HG03342 (cell line): ENCODE measurements around the gene ZNF70.
"Not testable (repeated sequence)": the region's sequence is repeated elsewhere in the genome, so short reads cannot be mapped to it uniquely, and the experiment has no call there.

ENCODE experiments used
- ATAC-seq: cut with Tn5 transposase; IDR thresholded peaks from one replicate; pipeline ENCODE4 v1.9.1; 2021; ENCODE audit warnings: mild to moderate bottlenecking, moderate library complexity; ENCODE audit not compliant: unreplicated experiment

ZNF70 gene

DNA sequence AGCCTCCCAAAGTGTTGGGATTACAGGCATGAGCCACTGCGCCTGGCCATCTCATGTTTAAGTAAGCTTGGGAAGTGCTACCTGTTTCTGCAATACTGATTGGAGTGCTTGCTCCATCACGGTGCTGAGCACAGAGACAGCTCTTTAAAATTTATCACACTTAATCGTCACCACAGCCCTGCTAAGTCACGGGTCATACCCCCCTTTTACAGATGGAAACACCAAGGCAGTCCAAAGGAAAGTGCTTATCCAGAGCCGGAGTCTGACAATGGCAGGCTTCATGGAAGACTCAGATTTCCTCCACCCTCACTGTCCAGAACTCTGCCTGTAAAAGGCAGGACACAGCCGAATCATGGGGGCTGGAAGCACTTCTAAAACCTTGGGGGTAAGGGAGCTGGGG, 9.1 kb upstream of the ZNF70 start:
- ATAC-seq, result no peak

GRCh38 chr22:23759566-23759965, 8.7 kb upstream of the ZNF70 start:
- ATAC-seq, result no peak

DNA sequence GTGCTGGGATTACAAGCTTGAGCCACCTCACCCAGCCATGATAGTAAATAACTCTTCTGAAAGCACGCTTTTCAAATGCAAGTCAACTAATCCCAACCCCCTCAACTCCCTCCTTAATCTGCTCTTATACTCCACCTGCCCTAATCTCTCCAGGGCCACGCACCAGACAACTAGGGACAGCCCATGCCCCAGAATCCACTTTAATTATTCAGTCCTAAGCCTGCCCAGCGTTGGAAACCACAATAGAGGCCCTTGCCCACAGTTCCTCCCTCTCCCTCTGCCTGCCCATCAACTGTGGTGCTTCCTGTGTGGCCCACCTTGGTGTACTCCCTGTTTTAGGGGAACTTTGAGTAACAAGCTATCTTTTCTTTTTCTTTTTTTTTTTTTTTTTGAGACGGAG, 6.0 kb upstream of the ZNF70 start:
- ATAC-seq, result no peak

GRCh38 chr22:23755711-23756110, 4.8 kb upstream of the ZNF70 start:
- no peak for ATAC-seq

GRCh38 chr22:23754980-23755636, 4.2 kb upstream of the ZNF70 start:
- ATAC-seq, result no peak

GRCh38 chr22:23754220-23754919, 3.5 kb upstream of the ZNF70 start, which contains the start of gene VPREB3:
Gene VPREB3, minus strand, starts transcription at chr22:23754425. Its CDS starts 62 bp downstream, at chr22:23754363.
- no peak for ATAC-seq

DNA sequence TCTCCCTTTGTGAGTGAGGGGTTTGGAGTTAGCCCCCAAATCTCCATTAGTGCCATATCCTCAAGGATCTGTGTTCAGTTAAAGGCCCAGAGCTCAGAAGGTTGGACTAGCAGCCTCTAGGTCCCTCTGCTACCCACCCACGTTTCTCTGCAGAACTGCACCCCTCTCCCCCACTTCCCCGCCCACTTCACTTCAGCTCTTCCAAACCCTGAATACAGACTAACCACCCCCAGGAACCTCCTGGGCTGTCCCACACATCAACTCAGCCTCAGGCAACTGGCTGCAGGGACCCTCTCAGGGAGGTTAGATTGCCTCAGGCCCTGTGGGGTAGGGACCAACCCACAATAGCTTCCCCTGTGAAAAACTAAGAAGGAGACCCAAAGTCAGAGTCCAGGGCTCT, 2.5 kb upstream of the ZNF70 start:
- no peak for ATAC-seq

- peak; percentile 29 for ATAC-seq
These were observed 1.8 kb upstream of the ZNF70 start for GRCh38 chr22:23752750-23753149.

DNA sequence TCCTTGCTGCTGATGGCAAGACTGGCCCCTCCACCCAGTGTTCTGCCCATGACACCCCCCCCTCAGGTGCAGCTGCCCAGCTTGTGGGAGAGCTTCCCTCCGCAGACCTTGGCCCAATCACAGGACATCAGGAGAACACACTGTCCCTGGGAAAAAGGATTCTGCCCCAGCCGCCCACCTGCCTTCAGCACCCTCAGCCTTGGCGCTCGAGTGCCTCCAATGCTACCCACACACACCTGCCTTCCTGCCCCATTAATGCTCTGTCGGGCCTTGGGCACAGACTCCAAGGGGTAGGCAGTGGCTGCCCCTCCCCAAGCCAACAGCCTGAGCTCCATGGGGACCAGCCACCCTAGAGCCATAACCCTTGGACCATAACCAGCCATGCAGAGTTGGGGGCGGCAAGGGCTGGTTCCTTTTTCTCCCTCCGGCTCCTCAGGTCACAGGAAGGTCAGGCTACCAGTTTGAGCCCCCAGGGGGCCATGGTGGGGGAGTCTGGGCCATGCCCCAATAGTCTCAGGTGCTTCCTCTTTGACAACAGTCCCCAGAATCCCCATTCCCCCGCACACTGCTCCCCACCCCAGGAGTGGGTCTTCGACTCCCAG, 1.3 kb upstream of the ZNF70 start:
- ATAC-seq, result peak; percentile 37

DNA sequence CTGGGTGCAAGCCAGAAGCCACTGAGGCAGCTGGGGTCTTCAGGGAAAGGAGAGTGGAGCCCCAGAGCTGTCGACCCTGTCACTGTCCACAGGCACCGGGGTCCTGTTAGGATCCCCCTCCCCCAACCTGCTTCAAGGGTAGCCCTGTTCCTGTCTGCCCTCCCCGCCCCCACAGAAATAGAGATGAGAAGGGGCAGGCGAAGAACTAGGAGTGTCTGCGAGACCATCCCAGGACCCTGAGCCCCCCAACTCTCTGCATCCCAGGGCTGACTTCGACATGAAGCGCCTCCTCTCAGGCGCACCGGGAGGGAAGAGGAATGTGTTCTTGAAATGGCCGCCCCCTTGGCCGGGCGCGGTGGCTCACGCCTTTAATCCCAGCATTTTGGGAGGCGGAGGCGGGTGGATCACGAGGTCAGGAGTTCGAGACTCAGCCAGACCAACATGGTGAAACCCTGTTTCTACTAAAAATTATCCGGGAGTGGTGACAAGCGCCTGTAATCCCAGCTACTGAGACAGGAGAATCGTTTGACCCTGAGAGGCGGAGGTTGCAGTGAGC, 607 bp upstream of the ZNF70 start:
- ATAC-seq, result no peak

GRCh38 chr22:23750367-23750713, 572 bp downstream of the ZNF70 start:
- no peak for ATAC-seq

DNA sequence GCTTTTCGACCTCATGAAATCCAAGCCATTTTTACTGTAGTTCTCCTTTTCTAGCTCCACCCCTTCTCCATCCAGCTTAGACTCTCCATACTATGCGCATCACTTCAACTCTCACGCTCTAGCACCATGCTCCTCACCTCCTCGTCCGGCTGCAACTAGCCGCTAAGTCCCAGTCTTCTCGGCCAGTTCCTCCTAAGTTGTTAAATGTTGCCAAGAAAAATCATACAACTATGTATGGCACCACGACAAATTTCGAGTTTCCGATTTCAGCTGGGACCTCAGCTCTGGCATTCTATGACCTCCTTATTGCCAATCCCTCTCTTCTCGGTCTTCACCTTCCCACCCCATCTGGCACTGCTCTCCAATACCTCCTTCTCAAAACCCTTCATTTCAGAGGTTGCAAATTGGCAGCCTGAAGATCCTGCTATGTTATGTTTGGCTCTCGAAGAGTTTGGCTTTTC, 1.0 kb downstream of the ZNF70 start:
- ATAC-seq, result no peak

GRCh38 chr22:23745791-23746190, 5.1 kb downstream of the ZNF70 start:
- ATAC-seq, result no peak

DNA sequence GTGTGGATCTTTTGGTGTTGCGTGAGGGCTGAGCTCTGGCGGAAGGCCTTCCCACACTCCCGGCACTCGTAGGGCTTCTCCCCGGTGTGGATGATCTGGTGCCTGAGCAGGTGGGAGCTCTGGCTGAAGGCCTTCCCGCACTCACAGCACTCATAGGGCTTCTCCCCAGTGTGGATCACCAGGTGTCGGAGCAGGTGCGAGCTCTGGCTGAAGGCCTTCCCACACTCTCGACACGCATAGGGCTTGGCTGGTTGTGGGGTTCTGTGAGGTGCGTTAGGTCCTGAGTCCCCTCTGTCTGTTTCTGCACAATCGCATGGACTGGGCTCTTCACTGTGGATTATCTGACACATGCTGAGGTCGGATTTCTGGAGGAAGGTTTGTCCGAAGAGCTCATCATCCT, 6.4 kb downstream of the ZNF70 start:
- no peak for ATAC-seq

DNA sequence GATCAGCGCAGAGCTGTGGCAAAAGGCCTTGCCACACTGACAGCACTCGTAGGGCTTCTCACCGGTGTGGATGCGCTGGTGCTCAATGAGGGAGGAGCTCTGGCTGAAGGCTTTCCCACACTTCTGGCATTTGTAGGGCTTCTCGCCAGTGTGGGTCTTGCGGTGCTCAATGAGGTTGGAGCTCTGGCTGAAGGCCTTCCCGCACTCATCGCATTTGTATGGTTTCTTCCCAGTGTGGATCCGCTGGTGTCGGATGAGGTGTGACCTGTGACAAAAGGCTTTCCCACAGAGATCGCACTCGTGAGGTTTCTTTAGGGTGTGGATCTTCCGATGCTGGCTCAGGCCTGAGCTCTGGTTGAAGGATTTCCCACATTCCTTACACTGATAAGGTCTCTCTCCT, 6.9 kb downstream of the ZNF70 start:
- ATAC-seq, result no peak

GRCh38 chr22:23743303-23743705, 7.6 kb downstream of the ZNF70 start:
- ATAC-seq, result no peak

DNA sequence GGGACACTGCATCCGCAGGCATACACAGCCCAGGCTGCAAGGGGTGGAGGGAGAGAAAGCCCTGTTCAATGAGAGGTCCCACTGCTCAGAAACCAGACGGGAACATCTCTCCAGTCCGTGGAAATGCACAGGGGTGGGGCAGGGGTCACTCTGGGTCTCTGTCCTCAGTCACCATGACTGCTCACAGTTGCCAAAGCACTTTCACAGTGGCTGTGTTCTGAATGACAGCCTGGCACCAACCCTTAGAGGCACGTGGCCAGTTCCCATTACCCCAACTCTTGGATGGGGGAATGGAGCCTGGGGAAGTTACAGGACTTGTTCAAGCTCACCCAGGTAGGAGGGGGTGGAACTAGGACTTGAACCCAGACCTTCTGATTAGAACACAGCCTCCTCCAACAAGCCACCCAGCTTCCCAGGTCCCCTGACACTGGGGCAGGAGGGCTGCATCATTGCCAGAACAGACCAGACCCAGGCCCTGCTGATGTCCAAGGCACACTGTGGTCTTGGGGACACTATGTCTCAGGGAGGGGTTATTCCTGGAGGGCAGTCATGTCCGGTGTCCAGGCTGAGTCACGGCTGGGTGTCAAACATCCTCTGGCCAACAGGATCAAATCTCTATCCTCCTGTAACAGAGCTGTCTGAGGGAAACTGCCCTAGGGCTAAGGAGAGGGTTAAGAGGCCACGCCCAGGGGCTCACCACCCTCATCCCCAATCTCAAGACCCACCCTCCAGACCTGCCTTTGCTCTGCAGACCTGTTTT, 8.2 kb downstream of the ZNF70 start:
- ATAC-seq, result no peak

DNA sequence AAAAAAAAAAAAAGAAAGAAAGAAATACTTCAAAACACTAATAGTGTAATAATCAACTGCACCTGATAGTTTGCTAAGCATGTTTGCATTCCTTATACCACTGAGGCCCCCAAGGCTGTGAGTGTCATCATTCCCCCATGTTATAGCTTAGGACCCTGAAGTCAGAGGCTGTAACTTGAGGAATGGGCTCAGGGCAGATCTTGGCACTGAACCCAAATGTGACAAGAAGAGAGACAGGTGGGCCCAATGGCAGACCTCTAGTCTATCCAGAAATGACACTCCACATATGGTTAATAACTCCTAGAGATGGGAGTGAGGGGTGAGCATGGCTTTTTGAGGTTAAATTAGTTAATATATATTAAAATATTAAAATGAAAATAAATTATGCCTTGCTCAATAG, 13.2 kb downstream of the ZNF70 start:
- ATAC-seq, result no peak

GRCh38 chr22:23728108-23728507, 22.8 kb downstream of the ZNF70 start:
- not testable (repeated sequence) for ATAC-seq

DNA sequence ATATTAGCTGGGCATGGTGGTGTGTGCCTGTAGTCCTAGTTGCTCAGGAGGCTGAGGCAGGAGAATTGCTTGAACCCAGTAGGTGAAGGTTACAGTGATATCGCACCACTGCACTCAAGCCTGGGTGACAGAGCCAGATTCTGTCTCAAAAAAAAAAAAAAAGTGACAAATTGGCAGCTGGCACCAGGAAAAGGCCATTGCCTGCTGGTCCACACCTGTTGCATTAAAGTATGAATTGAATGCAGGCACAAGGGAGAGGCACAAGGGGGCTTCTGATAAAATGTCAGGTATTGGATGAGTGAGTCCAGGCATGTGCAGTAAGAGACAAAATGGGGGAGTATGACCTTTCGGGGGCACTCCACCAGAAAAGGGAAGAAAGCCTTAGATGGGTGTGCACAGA, 28.2 kb downstream of the ZNF70 start:
- ATAC-seq, result no peak

DNA sequence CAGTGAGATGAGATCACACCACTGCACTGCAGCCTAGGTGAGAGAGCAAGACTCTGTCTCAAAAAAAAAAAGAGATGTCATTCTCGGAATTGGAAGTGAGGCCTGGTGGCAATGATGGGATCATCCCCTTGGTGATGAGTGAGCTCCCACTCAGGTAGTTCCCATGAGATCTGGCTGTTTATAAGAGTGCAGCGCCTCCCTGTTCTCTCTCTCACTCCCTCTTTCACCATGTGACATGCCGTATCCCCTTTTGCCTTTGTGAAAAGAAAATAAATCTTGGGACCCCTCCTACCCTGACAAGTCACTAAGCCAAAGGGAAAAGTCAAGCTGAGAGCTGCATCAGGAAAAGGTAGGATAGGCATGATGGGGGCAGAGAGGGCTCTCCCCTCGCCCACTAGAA, 28.8 kb downstream of the ZNF70 start:
- no peak for ATAC-seq
